NCI-H2227 treated with DMSO at 0.1 percent for 48 hours (cell line): Measurements from ENCODE around the gene RUVBL1.
A peak's percentile ranks its signal among the peaks of the same experiment; 100 is the strongest.

ENCODE experiments used
- DNase-seq: peaks from one replicate; lab custom pipeline; 2025; lab: John Stamatoyannopoulos, UW

The RUVBL1 gene

DNA sequence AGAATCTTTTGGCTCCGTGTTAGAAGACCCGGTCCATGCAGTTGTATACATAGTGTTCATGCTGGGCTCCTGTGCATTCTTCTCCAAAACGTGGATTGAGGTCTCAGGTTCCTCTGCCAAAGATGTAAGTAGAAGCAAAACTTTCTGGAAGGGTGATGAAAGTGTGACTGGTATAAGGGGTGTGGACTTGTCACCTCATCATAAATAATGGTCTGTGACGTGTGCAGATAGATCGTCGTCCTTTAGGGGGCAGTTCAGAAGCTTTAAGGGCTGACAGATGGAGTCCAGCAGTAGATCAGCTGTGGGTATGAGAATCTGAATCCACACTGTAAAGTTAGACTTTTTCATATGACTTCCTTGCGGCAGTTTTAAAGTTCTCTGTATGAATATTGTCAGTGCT lies 56.1 kb downstream of the RUVBL1 start:
- no peak for DNase-seq

DNA sequence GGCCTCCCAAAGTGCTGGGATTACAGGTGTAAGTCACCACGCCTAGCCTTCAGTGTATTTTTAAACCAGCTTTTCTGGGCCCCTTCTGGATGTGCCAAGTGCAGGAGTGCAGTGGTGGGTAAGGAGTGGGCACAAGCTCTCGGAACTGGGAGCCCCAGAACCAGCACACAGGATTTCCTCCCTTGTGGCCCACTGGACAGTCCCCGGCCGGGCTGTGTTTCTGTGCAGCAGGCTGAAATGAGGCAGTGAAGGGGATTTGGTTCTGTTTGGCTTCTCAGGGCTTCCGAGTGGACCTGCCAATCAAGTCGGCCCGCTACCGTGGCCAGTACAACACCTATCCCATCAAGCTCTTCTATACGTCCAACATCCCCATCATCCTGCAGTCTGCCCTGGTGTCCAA lies 56.9 kb downstream of the RUVBL1 start:
- DNase-seq, result no peak

DNA sequence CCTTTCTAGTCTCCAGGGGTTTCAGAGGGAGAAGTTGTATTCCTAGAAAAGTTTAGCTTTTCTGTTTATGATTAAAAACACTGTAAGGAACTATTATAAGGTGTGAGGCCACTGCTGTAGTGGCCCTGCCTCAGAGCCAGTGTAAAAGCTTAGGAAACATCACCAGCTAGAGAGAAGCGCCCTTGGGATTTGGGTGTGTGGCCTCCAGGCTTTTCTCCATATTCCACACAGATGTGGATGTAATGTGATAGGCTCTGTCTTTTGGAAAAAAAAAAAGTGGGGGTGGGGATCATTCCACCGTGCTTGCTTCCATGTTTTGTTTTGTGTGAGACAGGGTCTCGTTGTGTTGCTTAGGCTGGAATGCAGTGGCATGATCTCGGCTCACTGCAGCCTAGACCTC lies 57.5 kb downstream of the RUVBL1 start:
- no peak for DNase-seq

DNA sequence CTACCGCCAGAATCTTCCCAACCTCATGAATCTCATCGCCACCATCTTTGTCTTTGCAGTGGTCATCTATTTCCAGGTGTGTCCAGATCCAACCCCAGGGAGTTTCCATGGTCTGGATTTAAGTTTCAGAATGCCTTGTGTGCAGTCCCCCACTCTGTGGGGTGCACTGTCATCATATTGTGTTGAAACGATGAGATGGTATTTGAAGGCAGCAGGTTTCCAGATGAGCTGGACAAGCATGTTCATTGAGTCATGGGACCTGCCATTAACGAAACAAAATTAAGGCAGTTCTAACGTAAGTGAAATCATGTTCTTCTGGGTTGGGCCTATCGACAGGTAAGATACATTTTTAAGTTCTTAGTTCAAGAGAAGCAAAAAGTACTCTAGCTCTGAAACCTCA lies 58.6 kb downstream of the RUVBL1 start:
- DNase-seq, result no peak

DNA sequence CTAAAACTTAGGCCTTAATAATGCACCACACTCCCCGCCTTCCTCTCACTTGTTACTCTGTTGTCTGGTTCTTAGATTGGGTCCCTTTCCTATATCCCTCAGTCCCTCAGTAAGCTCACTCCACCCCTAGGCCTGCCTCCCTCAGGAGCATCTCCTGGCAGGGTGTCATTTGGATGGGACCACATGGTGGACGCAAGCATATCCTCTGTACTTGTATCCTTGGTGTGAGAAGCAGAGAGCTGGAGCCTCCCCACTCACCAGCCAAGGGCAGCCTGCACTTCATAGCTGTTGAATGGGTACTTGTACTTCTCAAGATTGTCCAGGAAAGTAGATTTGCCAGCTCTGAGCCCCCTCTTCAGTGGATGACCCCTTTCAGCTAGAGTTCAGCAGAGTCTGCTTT lies 59.7 kb downstream of the RUVBL1 start:
- no peak for DNase-seq

DNA sequence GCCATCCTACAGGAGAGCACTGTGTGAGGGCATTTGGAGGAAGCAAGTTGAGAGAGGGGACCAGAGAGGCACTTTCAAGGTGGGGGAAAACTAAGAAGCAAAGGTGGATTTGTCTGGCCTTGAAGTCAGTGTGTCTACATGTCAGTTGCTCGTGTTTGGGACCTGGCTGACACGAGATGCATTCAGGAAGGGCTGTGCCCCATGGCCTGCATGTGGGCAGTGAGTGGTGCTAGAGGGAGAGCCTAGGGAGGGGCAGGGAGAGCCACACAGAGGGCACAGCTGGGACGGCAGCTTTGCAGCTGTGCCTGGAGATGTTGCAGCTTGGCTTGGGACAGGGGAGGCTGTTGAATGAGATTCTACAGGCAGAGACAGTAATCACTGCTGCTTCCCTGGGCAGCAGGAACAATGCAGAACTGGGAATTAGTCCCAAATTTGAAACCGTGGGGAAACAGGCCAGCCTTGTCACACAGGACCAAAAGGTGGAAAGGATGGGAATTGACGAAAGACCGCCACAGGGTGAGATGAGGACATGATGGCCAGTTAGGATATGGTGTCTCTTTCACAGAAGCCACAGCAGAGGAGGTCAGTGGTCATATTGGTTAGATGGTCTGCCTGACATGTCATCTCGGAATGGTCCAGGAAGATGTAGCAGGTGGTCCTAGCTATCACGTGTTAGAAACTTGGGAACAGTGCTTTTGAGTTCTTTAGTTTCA lies 61.4 kb downstream of the RUVBL1 start:
- no peak for DNase-seq

DNA sequence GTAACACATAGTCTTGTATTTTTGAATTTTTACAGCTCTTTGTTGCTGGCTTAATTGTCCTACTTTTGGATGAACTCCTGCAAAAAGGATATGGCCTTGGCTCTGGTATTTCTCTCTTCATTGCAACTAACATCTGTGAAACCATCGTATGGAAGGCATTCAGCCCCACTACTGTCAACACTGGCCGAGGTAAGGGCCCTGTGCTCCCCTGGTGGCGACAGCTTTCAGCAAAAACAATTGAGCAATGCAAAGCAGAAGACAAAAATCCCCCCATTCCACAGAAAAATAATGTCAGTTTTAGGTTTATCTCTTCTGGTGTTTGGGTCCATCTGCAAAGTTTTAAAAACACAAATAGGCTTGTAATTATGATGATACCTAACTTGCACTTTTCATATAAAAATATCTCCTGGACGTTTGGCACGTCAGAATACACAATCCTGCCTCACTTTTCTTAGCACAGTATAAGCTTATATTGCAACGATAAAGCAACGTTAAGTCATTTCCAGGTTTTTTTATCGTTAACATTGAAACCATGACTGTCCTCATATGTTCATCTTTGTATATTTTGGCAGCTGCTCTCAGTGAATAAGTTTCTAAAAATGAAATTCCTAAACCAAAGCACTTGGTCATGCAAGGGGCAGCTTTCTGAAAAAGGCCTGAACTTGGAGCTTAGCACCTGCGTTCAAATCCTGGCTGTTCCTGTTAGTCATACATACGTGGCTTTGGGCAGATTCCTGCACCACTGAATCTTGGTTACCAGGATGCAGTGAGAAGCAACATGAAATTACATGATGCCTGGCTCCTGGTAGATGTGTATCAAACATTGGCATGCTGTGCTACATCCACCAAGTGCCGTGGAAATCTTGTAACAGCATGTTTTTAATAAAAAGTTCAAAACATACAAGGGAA lies 62.9 kb downstream of the RUVBL1 start:
- no peak for DNase-seq

DNA sequence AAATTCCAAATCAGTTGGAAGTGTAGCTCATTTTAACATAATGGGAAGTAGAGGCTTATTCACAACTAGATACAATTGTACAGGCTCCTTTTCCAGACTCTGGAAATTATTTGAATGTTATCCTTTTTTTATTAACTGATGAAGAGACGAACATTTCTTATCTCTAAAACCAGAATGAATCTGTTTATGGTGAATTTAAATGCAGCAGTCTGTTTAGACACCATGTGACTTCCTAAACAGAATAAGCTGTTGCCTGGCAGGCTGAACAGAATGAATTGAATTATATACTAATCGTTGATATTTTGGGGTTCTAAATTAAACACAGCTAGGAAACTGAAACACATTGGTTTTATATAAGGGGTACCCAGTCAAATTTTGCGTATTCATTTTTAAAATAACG lies 67.4 kb downstream of the RUVBL1 start:
- no peak for DNase-seq

DNA sequence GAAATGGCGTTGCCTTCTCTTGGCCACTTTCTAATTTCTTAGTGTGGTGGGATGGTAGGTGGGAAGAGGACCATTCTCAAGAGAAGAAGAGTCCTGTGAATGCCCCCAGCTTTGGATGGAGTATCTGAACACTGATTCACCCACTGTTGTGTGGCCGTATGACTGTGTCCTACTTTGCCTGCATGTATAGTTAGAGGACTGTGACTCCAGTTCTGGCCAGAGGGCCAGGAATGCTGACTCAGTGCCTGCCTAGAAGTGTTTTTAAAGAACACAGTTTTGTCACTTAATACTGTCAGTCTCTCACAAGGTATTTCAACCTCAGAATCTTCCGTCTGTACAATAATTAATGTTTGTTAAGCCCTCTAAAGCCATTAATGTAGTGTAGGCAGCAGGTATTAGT lies 69.2 kb downstream of the RUVBL1 start:
- DNase-seq, result no peak

DNA sequence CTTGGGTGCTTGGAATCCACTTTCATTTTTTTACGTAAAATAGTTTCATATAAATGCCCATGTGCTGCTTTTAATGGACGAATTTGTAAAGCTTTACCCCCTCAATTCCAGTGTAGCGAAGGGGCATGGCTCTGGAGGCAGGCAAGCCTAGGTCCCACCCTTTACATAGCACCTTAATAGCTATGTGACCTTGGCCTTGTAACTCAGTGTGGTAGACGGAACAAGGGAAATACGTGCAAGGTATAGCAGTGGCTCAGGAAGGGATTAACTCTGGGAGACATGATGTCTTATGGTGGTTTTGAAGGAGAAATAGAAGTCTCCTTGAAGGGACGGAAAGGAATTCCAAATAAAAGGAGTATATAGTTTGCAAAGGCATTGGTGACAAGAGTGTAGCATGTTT lies 70.0 kb downstream of the RUVBL1 start:
- DNase-seq, result no peak

DNA sequence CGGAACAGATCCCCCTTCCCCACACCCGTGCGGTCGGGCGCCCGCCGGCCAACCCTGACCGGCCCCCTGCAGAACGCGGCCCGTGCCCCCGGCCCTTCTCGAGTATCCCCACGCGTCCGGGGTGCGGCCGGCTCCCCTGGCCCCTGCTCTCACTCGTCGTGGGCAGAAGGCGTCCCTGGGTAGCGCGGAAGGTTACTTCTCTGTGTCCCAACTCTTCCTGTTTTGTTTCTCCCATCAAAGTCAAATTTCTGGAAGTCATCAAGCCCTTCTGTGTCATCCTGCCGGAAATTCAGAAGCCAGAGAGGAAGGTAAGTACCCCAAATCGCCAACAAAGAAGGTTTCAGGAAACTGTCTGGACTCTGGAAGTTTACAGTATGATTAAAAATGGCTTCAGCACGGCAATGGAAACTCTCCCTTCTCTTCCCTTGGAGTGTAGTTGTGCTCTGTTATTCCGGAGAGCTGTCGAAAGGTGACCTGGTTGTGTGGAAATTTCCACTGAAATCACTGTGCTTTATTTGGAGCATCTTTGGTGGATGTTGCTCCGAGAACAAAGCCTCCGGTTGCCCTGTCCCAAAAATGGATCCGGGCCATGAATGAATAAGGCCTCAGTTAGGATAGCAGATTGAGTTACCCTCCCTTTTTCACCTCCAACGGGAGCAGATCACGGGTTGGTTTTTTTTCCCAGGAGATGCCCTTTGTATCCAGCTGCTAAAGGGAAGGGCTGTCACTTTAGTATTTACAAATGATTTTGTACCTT lies 70.8 kb downstream of the RUVBL1 start:
- DNase-seq, result no peak

DNA sequence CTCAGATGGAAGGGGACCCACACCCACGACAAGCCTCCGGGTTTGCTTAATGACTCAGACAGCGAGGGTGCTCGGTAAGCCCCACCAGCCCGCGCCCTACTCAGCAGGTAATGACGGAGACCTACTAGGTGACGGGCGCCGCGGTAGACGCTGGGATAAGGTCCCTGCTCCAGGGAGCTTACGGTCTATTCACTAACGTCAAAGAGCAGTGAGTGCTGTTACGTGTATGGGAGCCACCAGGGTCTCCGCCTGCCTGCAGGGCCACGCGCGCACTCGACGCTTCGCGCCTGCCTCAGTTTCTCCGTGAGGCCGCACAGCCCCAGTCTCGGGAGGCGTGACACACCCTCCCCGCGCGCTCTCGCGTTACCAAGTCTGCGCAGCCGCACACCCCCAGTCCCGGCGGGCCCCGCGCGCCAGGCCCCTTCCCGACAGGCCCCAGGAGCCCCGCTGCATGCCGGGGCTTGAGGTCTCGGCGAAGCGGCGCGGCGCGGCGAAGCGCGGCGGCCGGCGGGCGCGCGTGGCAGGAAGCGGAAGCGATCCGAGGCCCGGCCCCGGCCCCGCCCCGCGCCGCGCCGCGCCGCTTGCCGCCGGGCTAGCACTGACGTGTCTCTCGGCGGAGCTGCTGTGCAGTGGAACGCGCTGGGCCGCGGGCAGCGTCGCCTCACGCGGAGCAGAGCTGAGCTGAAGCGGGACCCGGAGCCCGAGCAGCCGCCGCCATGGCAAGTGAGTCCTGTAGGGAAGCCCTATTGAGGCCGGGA lies 71.6 kb downstream of the RUVBL1 start, which contains the start of gene SEC61A1:
Gene SEC61A1, plus strand, starts transcription at position 601 of the 758 bp plus-strand sequence. Its CDS starts 116 bp downstream, at position 717.
- peak; percentile 75 for DNase-seq

DNA sequence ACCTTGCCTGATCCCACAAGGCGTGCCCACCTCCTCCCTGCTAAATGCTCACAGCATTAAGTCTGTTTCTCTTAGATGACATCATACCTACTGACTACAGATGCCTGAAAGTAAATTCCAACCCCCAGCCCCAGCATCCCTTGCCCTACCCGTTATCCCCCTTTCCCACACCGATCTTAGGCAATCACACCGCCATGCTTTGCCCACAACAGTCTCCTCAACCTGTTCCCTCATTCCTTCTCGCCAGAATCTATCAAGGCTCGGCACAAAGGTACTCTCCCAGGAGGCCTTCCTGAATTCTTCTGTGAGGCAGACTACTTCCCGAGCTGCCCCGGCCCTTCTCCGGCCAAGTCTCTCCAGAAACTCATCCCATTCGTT lies 72.2 kb downstream of the RUVBL1 start:
- peak; percentile 23 for DNase-seq

DNA sequence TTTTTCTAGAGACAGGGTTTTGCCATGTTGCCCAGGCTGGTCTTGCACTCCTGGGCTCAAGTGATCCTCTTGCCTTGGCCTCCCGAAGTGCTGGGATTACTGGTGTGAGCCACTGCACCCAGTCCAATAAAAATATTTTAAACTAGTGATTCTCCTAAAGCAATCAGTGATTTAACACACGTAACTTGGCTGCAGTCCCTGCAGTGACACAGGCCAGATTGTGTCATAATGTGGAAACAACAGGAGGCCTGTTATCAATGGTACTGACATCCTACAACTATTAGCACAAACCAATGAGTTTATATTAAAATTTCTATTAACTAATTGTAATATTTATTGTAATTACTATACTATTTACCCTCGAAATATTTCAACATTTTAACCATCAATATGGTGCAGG lies 73.0 kb downstream of the RUVBL1 start:
- DNase-seq, result no peak

DNA sequence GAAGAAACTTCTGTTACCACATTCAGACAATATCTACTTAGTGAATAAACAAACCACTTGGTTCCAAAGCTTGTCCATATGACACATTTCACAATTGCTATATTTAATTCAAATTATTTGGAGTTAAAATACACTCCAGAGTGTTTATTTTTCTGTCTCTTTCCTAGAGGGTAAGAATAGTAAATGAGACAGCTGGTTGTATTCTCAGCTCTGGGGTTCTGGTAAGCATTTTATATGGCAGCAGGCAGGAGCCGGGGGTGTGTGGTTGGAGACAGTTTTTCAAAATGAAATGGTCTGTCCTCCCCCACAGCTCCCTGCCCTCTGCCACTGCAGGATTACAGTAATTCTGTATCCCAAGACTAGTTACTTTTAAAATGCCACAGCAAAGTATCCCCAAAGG lies 82.3 kb downstream of the RUVBL1 start:
- DNase-seq, result peak; percentile 10

DNA sequence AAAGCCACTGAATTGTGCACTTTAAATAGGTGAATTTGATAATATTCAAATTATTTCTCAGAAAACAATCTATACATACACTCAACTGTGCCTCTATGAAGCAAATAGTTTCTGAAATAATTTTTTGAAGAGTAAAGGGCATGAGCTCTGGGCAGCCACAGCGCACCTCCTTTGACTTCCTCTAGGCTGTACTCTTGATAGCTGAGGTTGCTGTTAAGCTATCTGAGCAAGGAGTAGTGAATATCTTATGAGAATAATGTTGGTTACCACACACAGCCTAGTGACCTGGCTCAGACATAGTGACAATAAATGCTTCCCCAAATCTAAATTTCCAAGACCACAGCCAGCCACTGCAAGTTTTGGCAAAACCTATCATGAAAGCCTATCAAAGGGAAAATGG lies 83.0 kb downstream of the RUVBL1 start:
- no peak for DNase-seq

DNA sequence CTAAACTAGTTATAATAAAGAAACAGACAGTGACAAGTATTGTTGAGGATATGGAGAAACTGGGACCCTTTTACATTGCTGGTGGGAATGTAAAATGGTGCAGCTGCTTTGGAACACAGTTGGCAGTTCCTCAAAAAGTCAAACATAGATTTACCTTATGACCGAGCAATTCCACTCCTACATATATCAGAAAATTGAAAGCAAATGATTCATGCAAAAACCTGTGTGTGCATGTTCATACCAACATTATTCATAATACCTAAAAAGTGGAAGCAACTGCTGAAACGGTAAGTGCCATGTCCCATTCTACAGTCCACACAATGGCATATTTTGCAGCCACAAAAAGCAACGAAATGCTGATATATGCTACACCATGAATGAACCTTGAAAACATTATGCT lies 83.6 kb downstream of the RUVBL1 start:
- DNase-seq, result no peak

DNA sequence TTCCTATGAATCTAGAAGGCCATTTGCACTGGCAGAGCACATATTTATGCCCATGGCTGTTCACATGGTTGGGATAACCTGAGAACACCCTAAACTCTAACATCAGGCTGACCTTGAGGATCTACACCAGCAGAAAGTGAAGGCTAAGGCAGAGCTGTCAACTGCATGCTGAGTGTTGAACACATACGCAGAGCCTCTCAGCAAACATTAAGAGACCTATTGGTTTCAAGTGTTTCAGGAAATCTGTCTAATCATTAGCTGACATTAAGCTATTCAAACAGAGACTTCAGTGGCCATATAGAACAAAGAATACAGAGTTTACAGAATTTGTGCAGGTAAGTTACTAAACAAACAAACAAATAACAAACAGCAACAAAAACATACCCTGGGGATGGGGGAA lies 87.5 kb downstream of the RUVBL1 start:
- DNase-seq, result no peak

DNA sequence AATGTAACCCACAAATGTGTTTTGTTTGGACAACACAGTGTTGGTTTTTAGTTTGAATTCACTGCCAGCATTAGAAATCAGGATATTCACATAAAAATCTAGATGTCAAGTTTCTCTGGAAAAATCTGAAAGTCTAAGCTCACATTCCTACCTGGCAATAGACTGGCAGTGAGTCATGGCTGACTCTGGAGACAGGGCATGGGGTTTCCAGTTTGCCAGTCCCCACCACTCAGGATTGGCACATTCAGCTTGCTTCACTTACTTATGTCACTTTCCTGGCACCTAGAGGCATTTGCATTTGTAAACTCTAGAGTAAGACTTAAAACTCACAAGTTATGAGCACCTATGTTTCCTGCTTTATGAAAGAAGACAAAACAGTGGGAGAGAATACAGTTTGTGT lies 90.5 kb downstream of the RUVBL1 start:
- DNase-seq, result no peak
